Measurements from ENCODE around the gene PDK2.

Gene PDK2

DNA sequence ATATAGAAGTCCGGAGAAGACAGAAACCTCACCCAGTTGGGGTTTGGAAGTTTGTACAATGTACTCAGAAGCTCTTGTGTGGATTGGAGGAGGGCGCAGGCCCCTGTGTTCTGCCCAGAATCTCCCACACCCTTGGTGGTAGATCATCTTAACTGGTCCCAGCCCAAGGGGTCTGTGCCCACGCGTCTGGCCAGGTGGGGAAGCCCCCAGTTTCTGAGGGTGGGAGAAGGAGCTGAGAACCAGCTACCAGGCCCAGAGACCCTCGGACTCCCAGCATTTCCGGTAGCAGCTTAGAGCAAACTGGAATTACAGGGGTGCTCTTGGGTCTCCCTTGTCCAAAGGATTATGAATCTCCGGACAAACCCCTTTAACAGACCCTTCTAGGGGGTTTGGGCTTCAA is 57.6 kb downstream of the PDK2 start:
- DNase-seq = no peak

DNA sequence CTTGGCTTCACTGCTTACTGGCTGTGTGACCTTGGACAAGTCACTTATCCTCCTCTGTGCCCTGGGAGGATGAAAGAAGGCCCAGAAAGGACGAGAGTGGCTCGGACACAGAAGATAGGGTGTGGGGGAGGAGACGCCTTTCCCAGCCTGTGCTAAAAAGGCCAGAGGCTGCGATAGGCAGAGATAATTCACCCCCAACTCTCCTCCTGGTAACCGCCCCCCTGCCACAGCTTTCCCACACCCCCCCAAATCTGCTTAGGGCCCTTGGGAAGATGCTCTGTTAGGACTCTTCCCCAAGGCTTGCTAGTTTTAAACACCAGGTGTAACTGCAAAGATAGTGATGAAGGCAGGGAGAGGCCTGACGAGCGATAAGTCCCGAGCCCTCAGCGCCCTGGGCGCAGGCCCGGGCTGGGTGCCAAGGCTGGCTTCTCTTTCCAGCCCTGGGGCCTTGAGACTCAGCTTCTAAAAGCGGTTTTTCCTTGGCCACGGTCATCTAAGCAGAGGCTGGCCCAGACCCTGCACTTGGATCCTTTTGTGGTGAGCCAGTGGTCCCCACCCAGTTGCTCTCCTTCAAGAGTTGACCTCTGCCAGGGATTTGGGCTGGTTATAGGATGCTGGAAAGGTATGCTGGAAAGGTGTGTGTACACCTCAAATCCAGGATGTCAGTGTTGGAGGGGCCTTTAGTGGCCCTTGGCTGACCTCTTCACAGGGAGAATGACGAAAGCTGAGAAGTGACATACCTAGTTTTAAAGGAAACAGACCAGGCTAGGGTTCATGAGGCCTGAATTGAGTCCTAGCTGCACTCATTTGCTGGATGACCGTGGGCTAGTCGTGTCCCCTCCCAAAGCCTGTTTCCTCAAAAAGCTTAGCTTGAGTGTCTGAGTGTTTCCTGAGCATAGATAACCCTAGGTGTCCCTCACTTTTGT is 58.8 kb downstream of the PDK2 start:
- DNase-seq = no peak

DNA sequence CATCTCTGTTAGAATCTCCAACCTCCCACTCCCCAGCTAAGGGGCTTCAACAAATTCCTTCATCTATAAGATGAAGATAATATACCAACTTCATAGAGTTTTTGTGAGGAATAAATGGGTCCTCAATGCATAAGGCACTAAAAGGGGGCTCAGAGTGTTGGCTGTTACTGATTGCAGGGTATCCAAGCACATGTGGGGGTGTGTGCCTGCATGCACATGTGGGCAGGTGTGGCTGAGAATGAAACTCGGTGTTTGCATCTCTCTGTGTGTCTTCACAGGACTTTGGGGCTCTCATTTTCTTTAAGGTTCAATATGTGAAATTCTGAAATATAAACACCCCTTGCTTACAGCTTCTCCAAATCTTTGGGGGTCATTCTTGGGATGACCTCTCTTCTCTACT is 59.5 kb downstream of the PDK2 start:
- no peak for DNase-seq

DNA sequence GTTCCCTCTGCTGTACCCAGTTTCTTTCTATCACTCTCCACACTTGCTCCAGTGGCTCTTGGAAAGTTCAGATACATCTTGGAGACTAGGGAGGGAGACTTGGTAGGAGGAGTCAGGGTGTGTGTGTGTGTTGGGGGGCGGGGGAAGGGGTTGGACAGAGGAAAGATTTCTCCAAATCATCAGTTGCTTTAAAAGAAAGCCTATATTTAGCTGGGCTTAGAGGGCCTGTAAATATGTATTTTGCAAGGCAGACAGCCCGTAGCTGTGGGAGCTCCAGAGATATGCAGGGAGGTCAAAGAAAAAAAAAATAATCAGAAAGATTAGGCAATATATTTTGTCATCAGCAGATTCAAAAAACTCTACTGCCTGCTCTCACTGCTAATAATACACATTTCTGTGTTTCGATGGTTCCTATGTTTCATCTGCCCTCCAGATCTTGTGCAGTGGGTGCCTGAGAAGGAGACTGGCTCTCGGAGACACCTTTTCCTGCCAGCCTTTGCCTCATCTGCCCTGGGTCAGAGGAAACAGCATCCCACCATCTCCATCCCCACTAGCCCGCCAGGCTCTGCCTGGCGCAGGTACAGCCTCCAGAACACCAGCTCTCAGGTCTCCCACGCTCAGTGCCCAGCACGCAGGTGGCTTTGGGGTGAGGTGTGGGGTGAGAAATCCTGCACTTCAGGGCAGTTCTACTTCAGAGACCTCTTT is 60.1 kb downstream of the PDK2 start:
- no peak for DNase-seq

DNA sequence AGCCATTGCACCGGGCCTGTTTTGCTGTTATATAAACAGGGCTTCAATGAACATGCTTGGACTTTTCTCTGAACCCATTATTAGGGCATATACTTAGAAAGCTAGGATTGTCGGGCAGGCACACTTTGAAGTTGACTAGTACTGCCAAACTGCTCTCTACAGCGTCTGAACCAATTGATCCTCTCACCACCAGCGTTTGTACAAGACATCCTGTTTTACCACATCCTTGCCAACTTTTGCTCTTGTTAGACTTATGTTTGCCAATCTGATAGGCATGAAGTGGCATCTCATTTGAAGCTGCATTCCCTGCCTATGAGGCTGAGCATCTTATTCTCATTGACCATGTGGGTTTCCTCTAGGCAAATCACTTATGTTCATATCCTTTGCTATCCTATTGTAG is 62.7 kb downstream of the PDK2 start:
- DNase-seq = no peak

DNA sequence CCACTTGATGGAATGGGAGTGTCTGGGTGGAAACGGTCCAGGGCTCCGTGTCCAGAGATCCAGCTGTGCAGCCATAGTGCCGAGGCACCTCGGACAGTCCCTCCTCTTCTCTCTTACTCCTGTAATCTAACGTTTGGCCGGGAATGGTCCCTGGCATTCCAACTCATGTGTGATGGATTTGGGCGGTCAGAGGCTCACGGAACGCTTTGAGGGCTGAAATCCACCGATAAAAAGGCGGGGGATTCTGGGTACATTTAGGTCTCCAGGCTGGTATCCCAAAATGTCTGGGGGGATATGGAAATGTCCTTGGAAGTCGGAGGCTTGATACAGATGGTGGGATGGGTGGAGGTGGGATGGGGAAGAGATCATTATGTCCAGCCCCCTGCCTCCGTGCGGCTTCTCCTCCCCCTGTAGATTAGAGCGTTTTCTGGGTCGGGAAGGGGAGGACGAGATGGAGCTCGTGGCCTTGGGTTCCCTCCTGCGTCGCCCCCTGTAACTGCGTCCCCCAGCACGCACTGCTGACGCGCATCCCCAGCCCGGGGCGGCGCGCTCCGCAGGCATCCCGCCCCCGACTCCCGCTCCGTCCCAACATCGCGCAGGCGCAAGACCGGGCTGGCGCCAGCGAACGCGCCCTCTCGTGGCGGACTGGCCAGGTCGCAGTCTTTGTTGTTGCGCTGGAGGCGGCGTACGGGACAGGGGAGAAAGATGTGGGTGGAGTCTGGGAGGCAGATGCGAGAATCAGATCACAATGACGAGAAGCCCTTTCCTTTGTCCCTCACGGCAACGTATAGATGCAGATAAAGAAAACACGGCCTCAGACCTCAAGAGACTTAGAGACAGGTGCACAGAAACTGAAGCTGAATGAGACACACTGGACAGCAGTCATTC is 66.1 kb downstream of the PDK2 start:
- DNase-seq = peak; percentile 92

Data from central memory CD4-positive, alpha-beta T cell (primary cell).